GM12878 (cell line): ENCODE results near the gene ATRNL1. TPM values are rescaled to one million over a fixed set of nuclear protein-coding genes. Genes with fewer than 3 reads are reported as not detected.

Source experiments
- ATAC-seq: fragments of 200-7000 bp; cut with Tn5 transposase; 3 replicates; pipeline ENCODE4 v1.9.1; 2020; ENCODE audit warnings: mild to moderate bottlenecking, moderate library complexity
- BruUV-seq: library from RNA; stranded (reverse); fragments of 400-500 nt; replicated peaks from 2 replicates; lab custom pipeline; 2021; lab: Mats Ljungman, UMichigan
- CTCF ChIA-PET: fragments of 300-600 bp; sonication (Branson Sonifier 250); formaldehyde crosslinking; extraction: SDS; loops from one replicate; lab custom pipeline; 2021; ENCODE audit warnings: inconsistent platforms; lab: Yijun Ruan, JAX
- POLR2A ChIA-PET: fragments of 350-600 bp; formaldehyde crosslinking; extraction: SDS; loops from one replicate; lab custom pipeline; 2021; ENCODE audit warnings: inconsistent platforms; lab: Charles Lee
- RAD21 ChIA-PET: fragments of 300-600 bp; sonication (Branson Sonifier 250); formaldehyde crosslinking; loops from one replicate; lab custom pipeline; 2023; ENCODE audit warnings: antibody characterized with exemption; ENCODE audit not compliant: unreplicated experiment; lab: Charles Lee
- SMC1A ChIA-PET: fragments of 300-600 bp; sonication (Branson Sonifier 250); formaldehyde crosslinking; loops from one replicate; lab custom pipeline; 2023; ENCODE audit not compliant: unreplicated experiment, uncharacterized antibody; lab: Charles Lee
- DNase-seq: peaks from one replicate; pipeline ENCODE4 v3.0.0-alpha.2; 2011; ENCODE audit warnings: low read depth, low spot score
- FAIRE-seq: peaks from 3 replicates; lab custom pipeline; 2011; peaks lifted over from hg19 to GRCh38; lab: Jason Lieb, UNC
- H2AFZ ChIP-seq: 2 replicates; pipeline ENCODE4 v1.6.0; 2011; ENCODE audit warnings: low read depth, low read length, control low read depth; ENCODE audit not compliant: control insufficient read depth
- H3K27ac ChIP-seq: 2 replicates; pipeline ENCODE4 v1.5.1; 2011; ENCODE audit warnings: control low read depth; ENCODE audit not compliant: control insufficient read depth, insufficient read depth
- H3K27me3 ChIP-seq, 2 experiments: replicated peaks in 1 of 2; 2 replicates each; pipeline versions ENCODE4 v1.6.0 to v1.6.1; 2011; ENCODE audit warnings: low read length in 1 of 2; ENCODE audit not compliant: control insufficient read depth in 2 of 2, insufficient read depth in 2 of 2
- H3K36me3 ChIP-seq, 2 experiments: 2 replicates each; pipeline ENCODE4 v1.5.1; 2011; ENCODE audit warnings: low read length in 1 of 2; ENCODE audit not compliant: control insufficient read depth in 2 of 2, insufficient read depth in 2 of 2
- H3K4me1 ChIP-seq: 2 replicates; pipeline ENCODE4 v1.6.1; 2011; ENCODE audit warnings: mild to moderate bottlenecking, low read length, moderate library complexity, mixed read lengths; ENCODE audit not compliant: control insufficient read depth, insufficient read depth
- H3K4me2 ChIP-seq: 2 replicates; pipeline ENCODE4 v1.6.0; 2011; ENCODE audit warnings: control low read depth; ENCODE audit not compliant: control insufficient read depth, insufficient read depth
- H3K4me3 ChIP-seq: fragments of 200-600 bp; sonication (generic); 2 replicates; pipeline ENCODE4 v1.5.1; 2016
- H3K79me2 ChIP-seq: 2 replicates; pipeline ENCODE4 v1.6.0; 2011; ENCODE audit warnings: low read length; ENCODE audit not compliant: control insufficient read depth, insufficient read depth
- H3K9ac ChIP-seq: 2 replicates; pipeline ENCODE4 v1.8.0; 2011; ENCODE audit warnings: low read length, control low read depth, mixed read lengths; ENCODE audit not compliant: control insufficient read depth, insufficient read depth
- H3K9me3 ChIP-seq: replicated peaks from 3 replicates; pipeline ENCODE4 v1.5.1; 2011; ENCODE audit warnings: mild to moderate bottlenecking, low read length; ENCODE audit not compliant: control insufficient read depth, insufficient read depth
- H4K20me1 ChIP-seq: 2 replicates; pipeline ENCODE4 v1.6.0; 2011; ENCODE audit not compliant: control insufficient read depth, insufficient read depth
- BRCA1 ChIP-seq: IDR thresholded peaks from 2 replicates; pipeline ENCODE4 v1.6.1; 2011; ENCODE audit warnings: low read depth, low read length, improper control_type of control experiment
- CBFB ChIP-seq: IDR thresholded peaks from 2 replicates; pipeline ENCODE4 v1.6.1; 2016; ENCODE audit warnings: antibody characterized with exemption, low read depth
- CREB1 ChIP-seq: IDR thresholded peaks from 2 replicates; pipeline ENCODE4 v1.6.1; 2012; ENCODE audit warnings: low read depth, mild to moderate bottlenecking, inconsistent platforms
- GABPA ChIP-seq: IDR thresholded peaks from 2 replicates; pipeline ENCODE4 v1.6.1; 2014; ENCODE audit warnings: antibody characterized with exemption, low read depth, mild to moderate bottlenecking, inconsistent platforms
- PAX8 ChIP-seq: fragments of 450-650 bp; IDR thresholded peaks from 2 replicates; pipeline ENCODE4 v1.6.1; 2017; ENCODE audit warnings: mild to moderate bottlenecking, moderate library complexity
- POLR2A ChIP-seq: IDR thresholded peaks from 2 replicates; pipeline ENCODE4 v1.6.1; 2011; ENCODE audit warnings: low read depth, mild to moderate bottlenecking, low read length
- RAD21 ChIP-seq: IDR thresholded peaks from 2 replicates; pipeline ENCODE4 v1.6.1; 2011; ENCODE audit warnings: mild to moderate bottlenecking, low read depth, low read length, moderate library complexity; ENCODE audit not compliant: insufficient read depth
- RUNX3 ChIP-seq: IDR thresholded peaks from 2 replicates; pipeline ENCODE4 v1.6.1; 2012; ENCODE audit warnings: low read length, inconsistent platforms
- SUZ12 ChIP-seq: fragments of 200-600 bp; sonication (generic); IDR thresholded peaks from one replicate; pipeline ENCODE4 v1.6.1; 2018; ENCODE audit warnings: antibody characterized with exemption, mild to moderate bottlenecking; ENCODE audit not compliant: unreplicated experiment
- ZNF207 ChIP-seq: fragments of 450-650 bp; IDR thresholded peaks from 2 replicates; pipeline ENCODE4 v1.6.1; 2014; ENCODE audit warnings: antibody characterized with exemption, mild to moderate bottlenecking, borderline replicate concordance
- ZNF217 ChIP-seq: fragments of 450-650 bp; IDR thresholded peaks from 2 replicates; pipeline ENCODE4 v1.6.1; 2017; ENCODE audit warnings: antibody characterized with exemption, mild to moderate bottlenecking
- WGBS: methylation state at CpG from one replicate; pipeline ENCODE4 v1.1.6; 2016; ENCODE audit warnings: low lambda C conversion rate; ENCODE audit not compliant: insufficient replicate concordance, insufficient coverage; ENCODE audit errors: missing lambda C conversion rate; 5-methylcytosine and 5-hydroxymethylcytosine counted together
- in situ Hi-C: fragments of 300-500 bp; cut with MboI; formaldehyde crosslinking; loops from 9 replicates; pipeline ENCODE4 v1.14.3; 2018; ENCODE audit warnings: mixed read lengths
- intact Hi-C: fragments of 100-400 bp; cut with micrococcal nuclease; formaldehyde crosslinking; loops from one replicate; pipeline ENCODE4 v1.14.2; 2022; ENCODE audit not compliant: unreplicated experiment
- polyA plus RNA-seq, 11 experiments: library from polyadenylated mRNA; depleted of rRNA in 4 of 11; unstranded in 6 of 11; stranded (reverse) in 5 of 11; fragments of >200 nt; fragmentation: Nextera tagmentation in 4 of 11; fragmentation: Illumina TruSeq in 1 of 11; extraction: Ambion mirVana in 4 of 11; extraction: Trizol in 1 of 11; gene quantifications; 1 replicate in 1 of 11; 2 replicates in 10 of 11; pipeline versions ENCODE4 v1.2.1 to v1.2.3, GENCODE V29; 2011 to 2016; ENCODE audit warnings: inconsistent platforms in 2 of 11, missing spikeins in 2 of 11, low read depth in 1 of 11
- total RNA-seq, 4 experiments: library from RNA; depleted of rRNA in 3 of 4; stranded (reverse); fragments of >200 nt in 3 of 4; fragmentation: Illumina TruSeq in 1 of 4; extraction: Trizol in 1 of 4; gene quantifications; 2 replicates each; pipeline versions ENCODE4 v1.2.1 to v1.2.3, GENCODE V29; 2013 to 2021
- TF ChIP-seq, protein P1 (sequence below): fragments of 450-650 bp; IDR thresholded peaks from 2 replicates; pipeline ENCODE4 v1.6.1; 2017; ENCODE audit warnings: mild to moderate bottlenecking, low read depth, inconsistent platforms; ENCODE audit not compliant: poor library complexity, severe bottlenecking
- TF ChIP-seq, protein P2 (sequence below): fragments of 450-650 bp; IDR thresholded peaks from 2 replicates; pipeline ENCODE4 v1.6.1; 2018; ENCODE audit warnings: borderline replicate concordance, mild to moderate bottlenecking; ENCODE audit not compliant: partially characterized antibody

Gene ATRNL1
- total and polyA plus RNA-seq, 10 of the 15 experiments (the other 5 are each of a cell fraction or from before 2014, with no cell fraction given): 0.03 to 1.4 (median 0.34) TPM

- no peak overlapping the region for H3K9ac ChIP-seq
- H3K27me3 ChIP-seq: no peaks in the 10 kb centered on the region
- H3K27ac ChIP-seq: no peak overlapping the region
- SMC1A ChIA-PET: no interaction called here
- intact Hi-C loops (no loop called here), in situ Hi-C loops (no loop called here)
- no peak for ATAC-seq
- no peak for DNase-seq
- BruUV-seq: no TSS peak
- FAIRE-seq: no peak
- no peaks in the 10 kb centered on the region for H3K4me1 ChIP-seq
- RAD21 ChIA-PET: no interaction called here
- no peak overlapping the region for H2AFZ ChIP-seq
- WGBS: 29% methylated on average over 11 of the region's 11 CpGs
- H4K20me1 ChIP-seq: no peaks in the 10 kb centered on the region
- no peaks in the 10 kb centered on the region for H3K9me3 ChIP-seq
- H3K79me2 ChIP-seq: no peaks in the 10 kb centered on the region
- TF ChIP-seq SUZ12 (no peak), CBFB (no peak), ZNF207 (no peak), POLR2A (no peak), RAD21 (no peak), GABPA (no peak), PAX8 (no peak), RUNX3 (no peak), ZNF217 (no peak), BRCA1 (no peak), CREB1 (no peak)
- TF ChIP-seq, protein P1, sequence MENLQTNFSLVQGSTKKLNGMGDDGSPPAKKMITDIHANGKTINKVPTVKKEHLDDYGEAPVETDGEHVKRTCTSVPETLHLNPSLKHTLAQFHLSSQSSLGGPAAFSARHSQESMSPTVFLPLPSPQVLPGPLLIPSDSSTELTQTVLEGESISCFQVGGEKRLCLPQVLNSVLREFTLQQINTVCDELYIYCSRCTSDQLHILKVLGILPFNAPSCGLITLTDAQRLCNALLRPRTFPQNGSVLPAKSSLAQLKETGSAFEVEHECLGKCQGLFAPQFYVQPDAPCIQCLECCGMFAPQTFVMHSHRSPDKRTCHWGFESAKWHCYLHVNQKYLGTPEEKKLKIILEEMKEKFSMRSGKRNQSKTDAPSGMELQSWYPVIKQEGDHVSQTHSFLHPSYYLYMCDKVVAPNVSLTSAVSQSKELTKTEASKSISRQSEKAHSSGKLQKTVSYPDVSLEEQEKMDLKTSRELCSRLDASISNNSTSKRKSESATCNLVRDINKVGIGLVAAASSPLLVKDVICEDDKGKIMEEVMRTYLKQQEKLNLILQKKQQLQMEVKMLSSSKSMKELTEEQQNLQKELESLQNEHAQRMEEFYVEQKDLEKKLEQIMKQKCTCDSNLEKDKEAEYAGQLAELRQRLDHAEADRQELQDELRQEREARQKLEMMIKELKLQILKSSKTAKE: no peak
- TF ChIP-seq, protein P2, sequence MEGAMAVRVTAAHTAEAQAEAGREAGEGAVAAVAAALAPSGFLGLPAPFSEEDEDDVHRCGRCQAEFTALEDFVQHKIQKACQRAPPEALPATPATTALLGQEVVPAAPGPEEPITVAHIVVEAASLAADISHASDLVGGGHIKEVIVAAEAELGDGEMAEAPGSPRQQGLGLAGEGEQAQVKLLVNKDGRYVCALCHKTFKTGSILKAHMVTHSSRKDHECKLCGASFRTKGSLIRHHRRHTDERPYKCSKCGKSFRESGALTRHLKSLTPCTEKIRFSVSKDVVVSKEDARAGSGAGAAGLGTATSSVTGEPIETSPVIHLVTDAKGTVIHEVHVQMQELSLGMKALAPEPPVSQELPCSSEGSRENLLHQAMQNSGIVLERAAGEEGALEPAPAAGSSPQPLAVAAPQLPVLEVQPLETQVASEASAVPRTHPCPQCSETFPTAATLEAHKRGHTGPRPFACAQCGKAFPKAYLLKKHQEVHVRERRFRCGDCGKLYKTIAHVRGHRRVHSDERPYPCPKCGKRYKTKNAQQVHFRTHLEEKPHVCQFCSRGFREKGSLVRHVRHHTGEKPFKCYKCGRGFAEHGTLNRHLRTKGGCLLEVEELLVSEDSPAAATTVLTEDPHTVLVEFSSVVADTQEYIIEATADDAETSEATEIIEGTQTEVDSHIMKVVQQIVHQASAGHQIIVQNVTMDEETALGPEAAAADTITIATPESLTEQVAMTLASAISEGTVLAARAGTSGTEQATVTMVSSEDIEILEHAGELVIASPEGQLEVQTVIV: no peak
- H3K36me3 ChIP-seq: no peaks in the 10 kb centered on the region
- CTCF ChIA-PET: no interaction called here
- POLR2A ChIA-PET: no interaction called here
- H3K4me2 ChIP-seq: no peak overlapping the region
- H3K4me3 ChIP-seq: no peak overlapping the region
Observed at GRCh38 chr10:115969591-115969990, 876.4 kb downstream of the ATRNL1 start.
